ENCODE results near the gene NIBAN1.
"Not testable (repeated sequence)": the region's sequence is repeated elsewhere in the genome, so short reads cannot be mapped to it uniquely, and the experiment has no call there.

Gene NIBAN1

DNA sequence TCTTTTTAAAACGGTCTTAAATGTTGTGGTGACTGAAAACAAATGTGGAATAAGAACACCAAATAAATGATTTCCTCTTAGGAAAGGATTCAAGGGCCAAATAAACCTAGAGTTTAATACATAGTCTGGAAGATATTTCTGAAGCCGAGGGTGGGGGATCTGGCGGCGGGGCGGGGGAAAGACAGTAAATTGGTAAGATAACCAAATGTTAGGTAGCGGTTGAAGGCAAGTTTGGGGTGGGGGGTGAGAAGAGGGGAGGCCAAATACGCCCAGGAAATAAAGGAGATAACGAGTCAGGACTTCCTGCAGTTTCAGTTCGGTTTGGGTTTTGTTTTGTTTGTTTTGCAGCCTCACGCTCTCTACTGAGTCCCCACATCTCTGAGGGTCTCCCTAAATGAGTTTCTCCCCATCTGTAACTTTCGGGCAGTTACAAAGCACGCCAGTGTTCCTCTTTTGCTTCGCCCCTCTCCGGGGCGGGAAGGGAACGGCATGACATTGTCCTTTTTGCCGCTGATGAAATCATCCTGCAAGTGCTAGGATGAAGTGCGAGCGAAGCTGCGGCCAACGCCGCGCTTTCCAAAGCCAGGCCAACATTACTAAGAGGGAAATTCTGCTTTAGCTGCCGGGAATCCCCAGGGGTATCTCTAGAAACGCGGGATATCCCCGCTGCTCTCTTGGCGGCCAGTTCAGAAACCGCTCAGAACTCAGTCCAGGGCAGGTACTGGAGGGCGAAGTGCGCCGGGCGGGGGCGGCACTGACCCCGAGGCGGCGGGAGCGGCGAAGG is 844 bp downstream of the NIBAN1 start:
- peak; percentile 15 to 25 for DNase-seq

DNA sequence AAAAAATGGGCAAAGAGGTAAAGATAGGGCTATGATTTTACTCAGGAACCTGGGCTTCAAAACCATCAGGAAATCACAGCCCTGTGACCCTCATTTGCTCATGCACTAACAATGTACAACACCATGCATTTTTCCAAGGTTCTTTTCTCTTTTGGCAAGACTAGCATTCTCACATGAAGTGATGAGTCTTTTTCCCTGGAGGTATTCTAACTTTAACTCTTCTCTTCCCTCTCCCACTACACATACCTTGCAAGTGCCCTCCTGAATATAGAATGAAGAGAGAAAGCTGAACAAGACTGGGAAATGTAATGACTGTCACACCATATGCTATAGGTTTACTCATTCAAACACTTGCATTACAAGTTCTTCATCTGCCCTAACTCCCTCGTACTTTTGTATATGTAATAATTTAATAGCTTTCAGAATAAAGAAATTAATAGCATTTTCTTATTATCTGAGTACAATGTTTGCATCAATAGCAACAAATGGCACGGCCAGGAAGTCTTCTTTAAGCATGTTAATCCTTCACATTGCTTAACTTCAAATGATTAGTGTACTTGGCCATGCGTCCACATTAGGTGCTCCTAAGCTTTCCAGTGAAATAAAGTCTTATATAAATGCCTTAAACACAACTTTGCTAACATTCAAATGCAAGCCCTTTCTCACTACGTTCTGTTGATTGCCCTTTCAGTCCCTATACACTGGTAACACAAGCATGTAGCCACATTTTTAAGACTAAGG is 1.8 kb downstream of the NIBAN1 start:
- no peak for DNase-seq

DNA sequence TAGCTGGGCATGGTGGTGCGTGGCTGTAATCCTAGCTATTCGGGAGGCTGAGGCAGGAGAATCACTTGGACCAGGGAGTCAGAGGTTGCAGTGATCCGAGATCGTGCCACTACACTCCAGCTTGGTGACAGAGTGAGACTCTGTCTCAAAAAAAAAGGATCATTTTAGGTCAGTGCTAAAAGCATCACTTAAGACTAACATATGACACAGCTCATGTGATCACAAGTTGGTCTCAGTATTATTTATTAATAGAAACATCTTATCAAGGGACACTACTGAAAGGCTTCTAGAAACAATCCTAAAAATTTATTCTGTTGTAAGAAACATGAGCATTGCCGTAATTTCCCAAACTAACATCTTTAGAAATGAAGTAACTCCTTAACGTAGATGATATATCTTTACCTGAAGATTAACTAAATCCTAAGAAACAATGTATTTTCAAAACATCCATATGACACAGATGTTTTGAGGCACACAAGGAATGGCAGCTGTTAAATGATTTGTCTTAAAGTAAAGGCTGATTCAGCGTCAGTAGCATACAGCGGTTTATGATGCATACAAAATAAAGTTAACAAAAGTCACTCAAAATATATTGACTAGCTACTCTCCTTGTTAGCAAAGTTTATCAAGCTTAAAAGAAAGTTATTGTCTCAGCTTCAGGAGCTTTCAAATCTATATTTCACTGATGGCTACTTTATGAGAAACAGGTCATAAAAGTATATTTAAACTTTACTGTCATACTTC is 2.6 kb downstream of the NIBAN1 start:
- no peak for DNase-seq

DNA sequence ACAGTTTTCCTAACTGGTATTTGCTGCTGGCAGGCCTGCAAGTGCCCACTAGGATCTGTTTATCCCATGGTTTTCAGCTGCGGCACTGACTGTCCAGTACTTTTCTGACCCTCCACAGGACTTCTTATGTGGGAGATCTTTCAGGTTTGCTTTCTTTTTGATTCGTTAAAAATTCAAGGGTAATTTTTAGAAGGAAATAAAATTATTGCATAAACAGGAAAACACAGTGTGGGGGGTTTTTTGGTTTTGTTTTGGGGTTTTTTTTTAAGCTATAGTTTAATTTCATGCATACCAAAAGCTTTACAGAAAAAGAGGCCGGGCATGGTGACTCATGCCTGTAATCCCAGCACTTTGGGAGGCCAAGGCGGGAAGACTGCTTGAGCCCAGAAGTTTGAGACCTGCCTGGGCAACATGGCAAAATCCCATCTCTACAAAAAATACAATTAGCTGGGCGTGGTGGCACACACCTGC is 3.6 kb downstream of the NIBAN1 start:
- DNase-seq: no peak

DNA sequence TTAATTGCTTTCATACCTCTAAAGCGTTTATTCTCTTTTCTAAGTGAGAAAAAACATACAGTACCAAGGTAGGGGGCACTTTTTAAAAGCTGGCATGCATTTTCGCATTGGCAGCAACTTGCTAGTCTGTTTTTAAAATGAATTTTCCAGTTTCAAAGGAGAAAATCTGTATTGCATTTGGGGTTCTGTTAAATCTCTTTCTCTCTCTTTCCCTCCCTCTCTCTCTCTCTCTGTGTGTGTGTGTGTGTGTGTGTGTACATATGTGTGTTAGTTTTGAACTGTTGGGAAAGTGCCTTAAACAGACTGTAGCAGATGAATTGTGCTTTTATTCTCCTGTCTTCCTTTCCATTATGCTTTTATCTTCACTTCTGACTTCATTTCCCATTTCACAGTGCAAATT is 7.3 kb downstream of the NIBAN1 start:
- no peak for DNase-seq

DNA sequence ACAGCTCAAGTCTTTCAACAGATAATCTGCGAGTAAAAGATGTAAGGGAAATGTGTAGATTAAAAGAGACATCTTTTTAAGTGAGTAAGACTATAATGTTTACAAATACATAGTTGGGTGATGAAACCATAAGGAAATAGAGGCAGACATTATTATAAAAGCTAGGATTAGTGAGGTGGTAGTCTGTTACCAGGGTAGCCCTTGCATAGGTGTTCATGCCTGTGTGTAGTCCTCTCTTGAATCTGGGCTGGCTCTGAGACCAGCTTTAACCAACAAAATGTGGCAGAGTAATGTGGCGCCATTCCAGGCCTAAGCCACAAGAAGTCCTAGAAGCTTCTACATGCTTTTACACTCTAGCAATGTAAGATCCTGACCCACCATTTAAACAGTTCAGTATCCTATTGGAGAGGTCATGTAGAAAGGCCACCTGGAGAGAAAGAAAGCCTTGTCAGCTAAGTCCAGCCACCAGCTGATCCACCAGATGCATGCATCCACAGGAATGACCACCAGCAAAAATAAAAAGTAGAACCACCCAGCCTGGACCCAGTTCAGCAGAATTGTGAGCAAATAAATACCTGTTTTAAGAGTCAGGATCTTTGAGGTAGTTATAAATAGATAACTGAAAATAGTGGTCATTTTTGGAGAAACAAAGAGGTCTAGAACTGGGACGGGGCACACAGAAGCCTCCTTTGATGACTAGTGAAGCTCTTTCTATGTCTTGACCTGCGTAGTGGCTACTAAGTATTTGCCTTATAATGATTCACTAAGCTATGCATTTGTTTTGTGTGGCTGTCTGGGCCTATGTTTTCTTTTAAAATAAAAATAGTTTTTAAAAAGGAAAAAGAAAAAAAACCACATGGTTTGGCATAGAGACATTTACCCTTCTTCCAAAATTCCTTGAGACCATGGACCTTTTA is 8.1 kb downstream of the NIBAN1 start:
- DNase-seq: no peak

DNA sequence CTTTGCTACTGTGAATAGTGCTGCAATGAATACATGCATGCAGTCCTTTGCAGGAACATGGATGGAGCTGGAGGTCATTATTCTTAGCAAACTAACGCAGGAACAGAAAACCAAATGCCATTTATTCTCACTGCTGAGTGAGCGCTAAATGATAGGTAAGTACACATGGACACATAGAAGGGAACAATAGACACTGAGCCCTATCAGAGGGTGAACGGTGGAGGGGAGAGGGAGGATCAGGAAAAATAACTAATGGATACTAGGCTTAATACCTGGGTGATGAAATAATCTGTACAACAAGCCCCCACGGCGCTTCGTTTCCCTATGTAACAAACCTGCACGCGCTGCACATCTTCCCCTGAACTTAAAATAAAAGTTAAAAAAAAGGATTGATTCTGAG is 8.9 kb downstream of the NIBAN1 start:
- no peak for DNase-seq

DNA sequence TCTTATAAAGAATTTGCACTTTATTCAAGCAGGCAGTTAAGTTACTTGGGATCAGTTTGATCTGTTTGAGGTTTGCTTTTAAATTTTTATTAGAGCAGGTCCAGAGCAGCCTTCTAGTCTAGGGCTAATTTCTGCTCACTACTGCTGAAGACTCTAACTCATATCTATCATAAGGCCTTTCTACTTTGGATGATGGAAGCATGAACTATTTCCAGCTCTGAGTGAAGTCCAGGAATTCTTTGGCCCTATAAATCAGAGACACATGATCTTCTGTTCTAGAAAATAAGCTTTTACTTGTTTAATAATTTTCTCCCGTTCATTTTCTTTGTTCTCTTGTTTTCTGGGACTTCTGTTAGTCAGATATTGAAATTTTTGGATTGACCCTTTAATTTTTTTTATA is 14.7 kb downstream of the NIBAN1 start:
- DNase-seq: no peak

DNA sequence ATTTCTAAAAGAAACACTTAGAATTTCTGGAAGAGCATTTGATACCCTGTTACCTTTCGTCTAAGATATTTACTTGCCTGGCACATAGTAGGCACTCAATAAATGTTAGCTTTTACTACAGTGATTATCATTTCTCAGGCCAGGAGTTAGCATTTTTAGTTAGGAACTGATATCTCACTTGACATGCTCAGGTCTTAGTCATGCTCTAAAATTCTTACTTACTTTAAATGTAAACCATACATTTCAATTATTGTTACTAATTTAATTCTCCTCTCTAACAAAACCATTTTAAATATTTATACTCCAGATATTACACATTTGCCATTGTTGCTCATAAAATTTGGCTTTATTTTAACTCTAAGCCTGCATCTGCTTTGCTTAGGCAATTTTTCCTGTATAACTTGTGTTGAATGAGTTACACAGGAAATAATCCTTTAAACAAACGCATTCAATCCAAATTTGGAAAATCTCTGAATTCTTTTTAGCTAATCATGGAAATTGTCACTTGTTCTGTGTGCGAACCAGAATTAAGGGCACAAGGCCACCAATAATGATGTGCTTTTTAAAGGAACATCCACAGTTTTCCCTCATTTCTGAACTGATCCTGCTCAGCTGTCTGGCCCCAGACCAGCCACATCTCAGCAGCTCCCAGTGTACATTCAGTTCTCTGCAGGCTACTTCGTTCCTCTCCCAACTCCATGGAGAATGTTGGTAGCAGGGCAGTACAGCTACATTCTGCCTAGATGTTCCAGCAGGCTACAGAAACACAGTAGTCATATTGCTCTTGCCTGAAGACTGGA is 15.6 kb downstream of the NIBAN1 start:
- no peak for DNase-seq

DNA sequence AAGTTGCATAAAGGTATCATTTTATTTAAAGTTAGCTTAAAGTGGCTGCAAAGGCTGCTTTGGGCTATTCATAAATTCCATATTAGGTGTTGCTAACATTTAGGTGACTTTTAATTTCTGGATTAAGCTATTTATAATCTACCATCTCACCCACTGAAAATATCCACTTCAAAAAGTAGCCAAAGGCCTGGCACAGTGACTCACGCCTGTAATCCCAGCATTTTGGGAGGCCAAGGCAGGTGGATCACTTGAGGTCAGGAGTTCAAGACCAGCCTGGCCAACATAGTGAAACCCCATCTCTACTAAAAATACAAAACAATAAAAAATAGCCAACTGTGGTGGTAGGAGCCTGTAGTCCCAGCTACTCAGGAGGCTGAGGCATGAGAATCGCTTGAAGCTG is 16.4 kb downstream of the NIBAN1 start:
- DNase-seq: not testable (repeated sequence)

DNA sequence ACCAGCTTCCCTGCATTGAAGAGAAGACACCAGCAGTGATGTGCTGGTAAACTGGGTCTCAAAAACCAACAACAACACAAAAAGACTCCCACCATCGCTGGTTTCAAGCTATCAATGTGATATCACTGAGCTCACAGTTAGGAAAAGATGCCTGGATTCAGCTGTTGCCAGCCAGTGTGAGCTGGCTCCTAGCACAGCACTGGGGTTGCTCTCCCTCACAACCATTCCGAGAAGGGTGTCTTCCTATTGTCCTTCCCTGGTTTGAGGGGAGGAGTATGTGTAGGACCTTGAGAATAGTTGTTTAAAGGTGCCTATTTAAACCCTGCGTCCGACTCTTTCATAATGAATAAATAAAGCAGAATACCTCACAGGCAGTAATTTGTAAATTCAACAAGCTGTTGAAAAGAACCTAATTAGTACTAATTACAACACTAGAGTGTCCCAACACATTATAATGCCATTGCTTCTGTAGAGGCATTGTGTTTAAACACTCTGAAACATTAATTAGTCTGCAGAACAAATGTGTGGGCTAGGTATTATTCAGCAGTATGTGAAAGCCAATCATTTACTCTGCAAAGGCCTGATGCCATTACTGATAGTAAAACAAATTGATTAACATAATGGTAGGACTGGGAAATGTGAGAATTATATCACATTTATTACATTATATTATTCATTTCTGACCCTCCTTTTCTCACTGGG is 17.2 kb downstream of the NIBAN1 start:
- DNase-seq: no peak

DNA sequence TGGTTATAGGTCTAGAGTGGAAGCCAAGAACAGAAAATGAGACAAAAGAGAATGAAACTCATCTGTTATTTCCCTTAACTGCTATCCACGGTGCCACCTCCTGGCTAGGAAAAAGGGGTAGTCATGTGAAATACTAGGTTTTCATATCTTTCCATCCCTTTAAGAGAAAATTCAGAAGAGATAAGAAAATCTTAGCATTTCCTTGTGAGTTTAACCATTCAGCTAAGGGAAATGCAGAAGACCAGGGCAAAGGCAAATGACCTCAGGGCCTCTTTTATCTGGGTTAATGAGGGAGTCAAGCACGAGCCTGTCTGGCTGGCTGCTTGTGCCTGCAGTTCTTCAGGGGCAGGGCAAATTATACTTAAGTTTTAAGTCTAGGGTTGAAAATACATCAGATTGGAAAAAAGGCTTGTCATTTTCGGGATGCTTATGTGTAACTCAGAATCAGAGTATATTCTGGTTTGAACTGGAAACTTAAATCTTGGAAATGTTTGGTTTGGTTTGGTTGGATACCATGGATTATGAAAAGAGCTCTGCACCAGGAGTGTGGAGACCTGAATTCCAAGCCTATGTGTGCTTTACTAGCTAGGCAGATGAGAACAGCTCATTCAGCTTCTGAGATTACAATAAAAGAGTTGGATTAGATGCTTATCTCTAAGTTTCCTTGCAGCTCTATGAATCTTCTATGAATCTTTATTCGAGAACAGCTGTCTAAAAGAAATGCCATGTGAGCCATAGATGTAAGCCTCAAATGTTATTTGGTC is 19.9 kb downstream of the NIBAN1 start:
- no peak for DNase-seq

DNA sequence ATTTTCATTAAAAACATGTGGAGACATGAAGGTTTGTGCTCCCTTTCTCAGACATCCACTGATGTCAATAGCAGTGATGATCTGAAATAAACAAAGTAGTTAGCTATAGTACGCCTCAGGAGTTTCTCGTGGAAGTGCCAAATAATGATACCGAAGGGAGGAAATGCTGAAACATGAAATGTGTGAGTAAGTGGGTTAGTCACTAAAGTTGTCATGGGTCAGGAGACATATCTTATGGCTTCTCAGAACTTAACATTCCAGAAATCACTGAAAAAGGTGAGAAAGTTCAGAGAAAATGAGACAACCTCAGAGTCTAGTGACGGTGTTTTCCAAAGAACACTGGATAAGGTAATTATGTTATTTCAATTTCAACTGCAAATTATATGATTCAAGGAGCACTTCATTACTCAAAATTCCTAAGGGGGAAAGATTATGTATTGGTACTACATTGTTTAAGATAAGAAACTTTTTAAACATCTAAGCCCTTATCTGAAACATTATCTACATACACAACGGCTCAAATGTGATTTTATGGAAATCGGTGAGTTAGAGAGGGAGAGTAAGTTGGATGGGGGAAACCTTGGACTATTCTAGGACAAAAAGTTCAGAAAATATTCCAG is 20.6 kb downstream of the NIBAN1 start:
- DNase-seq: no peak

DNA sequence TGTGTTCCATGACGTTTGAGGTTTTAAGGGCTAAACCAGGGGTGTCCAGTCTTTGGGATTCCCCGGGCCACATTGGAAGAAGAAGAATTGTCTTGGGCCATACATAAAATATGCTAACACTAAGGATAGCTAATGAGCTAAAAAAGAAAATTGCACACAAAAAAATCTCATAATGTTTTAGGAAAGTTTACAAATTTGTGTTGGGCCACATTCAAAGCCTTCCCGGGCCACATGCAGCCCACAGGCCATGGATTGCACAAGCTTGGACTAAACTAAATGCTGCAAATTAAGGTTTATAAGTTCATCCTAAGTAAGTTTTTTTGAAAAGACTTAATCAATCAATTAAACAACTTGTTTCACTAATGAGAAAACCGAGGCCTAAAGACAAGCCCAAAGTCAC is 21.9 kb downstream of the NIBAN1 start:
- no peak for DNase-seq

DNA sequence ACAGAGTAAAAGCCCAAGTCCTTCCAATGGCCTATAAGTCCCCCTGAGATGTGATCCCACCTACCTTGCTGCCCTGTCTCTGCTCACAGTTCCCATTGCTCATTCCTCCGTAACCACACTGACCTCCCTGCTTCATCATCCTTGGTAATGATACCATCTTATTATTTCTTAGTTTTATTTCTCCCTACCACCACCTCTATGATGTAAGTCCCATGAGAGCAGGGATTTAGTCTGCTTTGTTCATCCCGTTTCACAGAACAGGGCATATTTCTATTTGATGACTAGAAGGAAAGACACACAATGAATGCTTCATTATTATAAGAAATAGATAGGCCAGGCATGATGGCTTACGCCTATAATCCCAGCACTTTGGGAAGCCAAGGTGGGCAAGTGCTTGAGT is 22.5 kb downstream of the NIBAN1 start:
- no peak for DNase-seq

DNA sequence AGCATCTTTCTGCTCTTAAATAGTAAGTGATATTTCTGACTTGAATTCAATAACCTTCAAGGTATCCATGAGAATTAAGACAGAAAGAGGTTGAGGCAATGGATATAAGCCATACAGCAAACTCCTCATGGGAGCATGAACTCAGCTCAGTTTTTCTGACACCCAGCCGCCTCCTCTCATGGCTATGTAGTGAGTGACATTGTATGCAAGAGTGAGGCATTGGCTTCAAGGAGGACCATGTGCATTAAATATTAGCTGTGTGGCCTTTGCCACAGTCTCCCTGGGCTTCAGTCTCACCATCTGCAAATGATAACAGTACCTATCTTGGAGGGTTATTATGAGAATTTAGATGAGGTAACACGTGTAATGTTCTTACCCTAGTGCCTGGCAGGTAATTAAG is 23.4 kb downstream of the NIBAN1 start:
- no peak for DNase-seq

DNA sequence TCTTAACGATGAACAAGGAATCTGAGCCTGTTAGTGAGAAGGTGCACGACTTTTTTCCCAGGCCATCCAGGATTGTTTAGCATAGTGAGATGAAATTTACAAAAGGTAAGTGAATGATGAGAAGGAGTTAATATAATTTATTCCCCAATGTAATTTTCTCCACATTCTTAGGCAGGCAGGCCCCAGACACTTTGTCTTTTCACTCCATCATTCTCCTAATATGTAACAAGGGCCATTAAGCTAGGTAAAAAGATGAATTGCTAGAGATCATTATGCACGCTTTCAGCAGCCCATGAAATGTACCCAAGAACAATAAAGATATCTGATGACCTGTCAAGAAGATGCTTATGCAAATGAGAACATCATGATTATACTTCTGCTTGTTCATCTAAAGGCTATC is 24.1 kb downstream of the NIBAN1 start:
- DNase-seq: no peak

DNA sequence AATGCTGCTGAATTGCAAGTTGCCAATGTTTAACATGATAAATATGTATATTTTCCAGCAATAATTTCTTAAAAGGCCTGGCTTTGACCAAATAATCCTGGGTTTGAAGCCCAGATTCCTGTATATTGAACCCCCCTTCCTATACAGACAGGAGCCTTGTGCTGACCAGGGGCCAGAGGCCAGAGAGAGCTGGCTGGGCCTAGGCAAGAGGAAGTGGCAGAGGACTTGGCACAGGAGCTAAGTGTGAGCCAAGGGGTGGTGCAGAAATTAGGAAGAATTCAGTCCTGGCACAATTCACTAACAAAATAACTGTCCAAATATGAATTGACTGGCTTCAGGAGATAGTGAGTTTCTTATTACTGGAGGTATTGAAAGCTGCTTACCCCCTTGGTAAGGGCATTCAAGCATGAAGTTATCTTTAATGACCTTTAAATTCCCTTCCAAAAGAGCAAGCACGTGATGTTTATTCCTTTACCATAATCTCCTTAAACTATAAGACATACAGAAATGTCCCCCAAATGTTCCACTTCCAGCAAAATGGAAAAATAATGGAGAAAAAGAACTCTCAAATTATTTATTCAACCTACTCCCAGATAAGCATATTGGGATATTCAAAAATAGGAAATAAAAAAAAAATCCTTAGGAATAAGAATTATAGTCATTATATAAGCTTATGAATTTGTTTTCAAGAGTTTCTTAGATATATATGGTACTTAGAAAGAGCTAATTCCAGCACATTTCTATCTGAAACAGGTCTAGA is 26.6 kb downstream of the NIBAN1 start:
- DNase-seq: no peak
